GM19372 (cell line): Measurements from ENCODE around the gene CDC23.
"Not testable (repeated sequence)": the region's sequence is repeated elsewhere in the genome, so short reads cannot be mapped to it uniquely, and the experiment has no call there.

Experiments used
- ATAC-seq: cut with Tn5 transposase; IDR thresholded peaks from one replicate; pipeline ENCODE4 v1.9.1; 2021; ENCODE audit warnings: mild to moderate bottlenecking, low read depth, moderate library complexity; ENCODE audit not compliant: unreplicated experiment

Gene CDC23

DNA sequence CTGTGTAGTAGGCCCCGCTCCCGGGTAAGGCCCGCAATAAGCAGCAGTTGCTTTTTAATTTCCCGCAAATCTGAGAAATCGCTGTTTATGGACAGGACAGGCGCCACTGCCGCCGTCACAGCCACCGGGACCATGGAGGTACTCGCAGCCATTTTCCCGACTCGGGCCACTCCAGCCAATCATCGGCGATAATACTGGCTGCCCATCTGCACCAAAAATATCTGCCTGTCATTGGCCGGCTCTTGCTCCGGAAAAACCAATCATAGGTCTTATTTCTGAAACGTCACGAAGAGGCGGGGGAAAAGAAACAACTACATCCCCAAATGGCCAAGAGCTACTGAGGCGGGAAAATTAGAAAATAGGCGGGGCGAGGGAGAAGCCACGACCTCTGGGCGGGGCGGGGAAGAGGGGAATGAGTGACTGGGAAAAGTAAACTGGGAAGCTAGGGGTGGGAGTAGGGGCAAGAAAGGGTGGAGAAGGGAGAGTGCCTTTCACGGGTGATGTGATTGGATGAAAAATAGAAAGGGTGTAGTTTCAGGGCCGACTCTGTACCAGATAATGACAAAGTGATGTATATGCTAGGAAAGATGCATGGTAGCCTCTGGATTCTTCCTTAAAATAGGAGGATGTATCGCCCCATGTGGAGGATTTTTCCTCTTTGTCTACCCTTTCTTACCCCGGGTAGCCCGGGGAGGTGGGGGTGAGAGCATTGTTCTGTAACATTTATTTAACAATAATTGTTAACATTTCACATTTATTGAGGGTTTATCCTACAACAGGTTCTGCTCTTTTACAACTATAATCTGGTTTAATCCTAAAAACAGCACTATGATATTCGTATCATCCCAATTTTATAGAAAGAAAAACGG lies at the start of gene CDC23:
Gene CDC23, minus strand, starts transcription at position 163 of the 869 bp plus-strand sequence. Its CDS starts 11 bp downstream, at position 152.
- ATAC-seq = peak; percentile 99

DNA sequence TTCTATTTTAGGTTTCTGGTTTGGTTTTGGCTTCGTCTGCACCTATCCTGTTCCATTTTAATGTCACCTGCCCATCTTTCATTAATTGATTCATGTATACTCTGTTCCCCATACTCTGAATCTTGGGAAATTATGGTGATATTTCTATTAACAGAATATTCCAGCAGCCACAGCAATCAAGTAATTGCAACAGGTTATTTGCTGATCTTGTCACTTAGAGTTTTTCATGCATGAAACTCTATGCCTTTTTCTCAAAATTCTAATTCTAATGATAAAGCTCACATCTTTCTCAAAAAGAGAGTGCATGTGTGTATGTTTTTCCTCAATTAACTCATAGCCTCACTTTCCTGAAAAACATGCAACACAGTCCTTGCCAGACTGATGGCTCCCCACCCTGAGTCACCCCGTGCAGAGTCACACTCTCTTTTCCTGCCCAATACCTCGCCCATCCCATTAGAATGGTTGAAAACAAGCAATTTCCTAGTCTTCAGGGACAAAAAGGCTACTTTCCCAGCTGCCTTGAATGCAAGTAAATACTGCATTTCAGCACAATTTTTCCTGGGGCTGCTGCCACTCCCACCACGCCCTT lies 45.7 kb upstream of the CDC23 start:
- ATAC-seq = no peak

DNA sequence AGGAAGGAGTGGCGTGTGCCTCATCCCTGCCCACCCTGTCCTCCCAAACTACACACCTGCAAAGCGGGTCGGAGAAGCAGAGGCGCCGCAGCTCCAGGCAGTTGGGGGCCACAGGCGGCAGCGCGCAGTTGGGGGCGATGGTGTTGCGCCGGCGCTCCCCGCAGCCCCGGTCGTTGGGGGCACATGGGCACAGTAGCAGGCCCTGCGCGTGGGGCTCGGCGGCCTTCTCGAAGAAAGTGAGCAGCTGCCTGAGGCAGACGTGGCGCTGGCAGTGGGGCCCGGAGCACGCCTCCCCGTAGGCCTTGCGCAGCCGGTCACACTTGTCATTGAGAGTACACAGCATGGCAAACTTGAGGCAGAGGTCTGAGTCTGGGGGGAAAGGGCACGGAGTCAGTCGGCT lies 44.5 kb upstream of the CDC23 start:
- no peak for ATAC-seq

GRCh38 chr5:138252944-138253343 lies 39.8 kb upstream of the CDC23 start:
- ATAC-seq = no peak

DNA sequence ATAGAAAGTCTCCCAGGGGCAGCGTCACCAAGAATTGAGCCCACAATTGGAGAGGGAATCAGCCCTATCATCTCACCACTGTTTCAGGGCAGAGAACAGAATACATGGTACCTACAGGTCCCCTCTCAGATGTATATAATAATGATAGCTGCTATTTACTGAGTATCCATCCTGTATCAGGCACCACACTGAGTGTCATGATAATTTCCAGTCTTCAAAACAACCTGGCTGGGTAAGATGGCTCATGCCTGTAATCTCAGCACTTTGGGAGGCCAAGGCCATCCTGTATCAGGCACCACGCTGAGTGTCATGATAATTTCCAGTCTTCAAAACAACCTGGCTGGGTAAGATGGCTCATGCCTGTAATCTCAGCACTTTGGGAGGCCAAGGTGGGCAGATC lies 34.7 kb upstream of the CDC23 start:
- ATAC-seq = not testable (repeated sequence)

- no peak for ATAC-seq
Measured at GRCh38 chr5:138246822-138247221, 33.7 kb upstream of the CDC23 start.

DNA sequence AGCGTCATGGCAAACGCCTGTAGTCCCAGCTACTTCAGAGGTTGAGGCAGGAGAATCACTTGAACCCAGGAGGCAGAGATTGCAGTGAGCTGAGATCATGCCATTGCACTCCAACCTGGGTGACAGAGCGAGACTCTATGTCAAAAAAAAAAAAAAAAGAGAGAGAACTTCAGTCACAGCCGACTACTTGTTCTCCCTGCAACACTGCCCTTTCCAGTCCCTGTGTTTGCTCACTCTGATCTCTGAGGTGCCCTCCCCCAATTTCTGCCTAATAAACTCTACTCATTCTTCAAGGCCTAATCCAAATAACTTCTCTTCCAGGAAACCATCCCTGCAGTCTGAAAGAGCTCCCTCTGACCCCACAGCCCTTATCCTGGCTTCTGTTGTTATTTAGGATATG lies 33.2 kb upstream of the CDC23 start:
- no peak for ATAC-seq

DNA sequence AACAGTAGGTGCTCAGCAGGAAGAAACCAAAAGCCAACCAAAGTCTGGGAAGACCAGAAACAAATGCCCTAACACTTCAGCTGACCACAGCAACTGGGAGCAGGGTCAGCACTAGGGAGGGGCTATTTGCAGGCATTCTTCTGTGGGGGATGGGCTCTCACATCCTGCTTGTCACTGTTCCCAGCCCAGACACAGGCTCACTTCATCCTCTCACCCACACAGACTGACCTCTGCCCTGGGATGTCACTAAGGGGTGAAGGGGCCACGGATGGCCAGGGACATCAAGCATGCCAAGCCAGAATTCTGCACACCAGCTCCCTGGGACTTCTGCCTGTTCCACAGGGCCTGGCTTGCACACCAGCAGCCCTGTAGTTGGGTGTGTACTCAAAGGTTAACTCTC lies 32.6 kb upstream of the CDC23 start:
- ATAC-seq = no peak

DNA sequence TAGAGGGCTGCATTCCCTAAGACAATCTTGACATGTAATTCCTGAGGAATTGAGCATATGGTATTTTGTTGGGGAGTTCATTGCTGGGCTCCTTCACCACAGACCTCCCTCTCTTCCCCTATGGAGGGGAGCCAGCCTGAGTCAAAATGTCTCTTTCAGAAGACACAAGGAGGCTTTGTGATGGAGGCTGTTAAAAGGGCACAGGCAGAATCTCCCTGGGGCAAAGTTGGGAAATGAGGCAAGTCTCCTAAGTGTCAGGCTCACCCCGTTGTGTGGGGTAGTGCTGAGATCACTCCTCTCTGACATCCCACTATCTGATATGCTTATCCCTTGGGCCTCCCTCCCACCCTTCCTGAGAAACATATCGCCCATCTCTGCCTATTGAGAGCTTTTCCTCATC lies 30.7 kb upstream of the CDC23 start:
- no peak for ATAC-seq

GRCh38 chr5:138241688-138242571 lies 28.8 kb upstream of the CDC23 start:
- no peak for ATAC-seq

GRCh38 chr5:138240650-138241385 lies 27.7 kb upstream of the CDC23 start:
- ATAC-seq = no peak

DNA sequence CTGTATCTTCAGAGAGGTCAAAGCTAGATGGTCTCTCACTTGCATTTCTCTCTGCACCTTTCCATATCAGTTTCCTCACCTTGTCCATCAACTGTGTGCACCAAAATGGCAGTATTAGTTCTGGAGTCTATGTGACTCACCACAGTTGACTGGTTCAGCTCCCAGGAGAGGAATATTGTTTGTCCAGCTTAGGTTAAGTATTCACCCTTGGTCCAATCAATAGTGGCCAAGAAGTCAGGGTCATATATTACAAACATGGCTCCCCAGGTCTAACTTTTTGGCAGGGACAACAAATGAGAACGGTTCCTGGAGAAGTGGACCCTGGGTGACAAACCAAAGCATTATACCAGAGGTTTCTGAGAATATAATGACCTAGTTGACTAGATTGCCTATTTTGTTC lies 24.9 kb upstream of the CDC23 start:
- ATAC-seq = no peak

DNA sequence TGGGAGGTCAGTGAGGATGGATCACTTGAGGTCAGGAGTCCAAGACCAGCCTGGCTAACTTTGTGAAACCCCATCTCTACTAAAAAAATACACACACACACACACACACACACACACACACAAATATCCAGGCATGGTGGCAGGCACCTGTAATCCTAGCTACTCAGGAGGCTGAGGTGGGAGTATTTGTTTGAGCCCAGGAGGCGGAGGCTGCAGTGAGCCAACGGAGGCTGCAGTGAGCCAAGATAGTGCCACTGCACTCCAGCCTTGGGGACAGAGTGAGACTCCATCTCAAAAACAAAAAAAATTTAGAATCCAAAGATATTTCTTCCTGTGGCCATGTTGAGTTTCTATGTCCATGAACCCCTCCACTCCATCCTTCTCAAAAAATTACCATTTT lies 21.5 kb upstream of the CDC23 start:
- no peak for ATAC-seq

DNA sequence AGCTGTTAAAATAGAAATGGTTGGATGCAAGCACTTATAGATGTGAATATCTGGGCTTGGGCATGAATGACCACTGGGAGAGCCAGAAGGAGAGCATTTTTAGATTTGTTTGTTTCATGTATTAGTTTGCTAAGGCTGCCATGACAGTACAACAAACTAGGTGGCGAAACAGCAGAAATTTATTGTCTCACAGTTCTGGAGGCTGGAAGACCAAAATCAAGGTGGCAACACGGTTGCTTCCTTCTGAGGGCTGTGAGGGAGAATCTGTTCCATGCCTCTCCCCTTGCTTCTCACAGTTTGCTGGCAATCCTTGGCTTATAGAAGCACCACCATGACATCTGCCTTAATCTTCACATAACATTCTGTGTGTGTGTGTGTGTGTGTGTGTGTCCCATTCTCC lies 20.2 kb upstream of the CDC23 start:
- ATAC-seq = no peak

DNA sequence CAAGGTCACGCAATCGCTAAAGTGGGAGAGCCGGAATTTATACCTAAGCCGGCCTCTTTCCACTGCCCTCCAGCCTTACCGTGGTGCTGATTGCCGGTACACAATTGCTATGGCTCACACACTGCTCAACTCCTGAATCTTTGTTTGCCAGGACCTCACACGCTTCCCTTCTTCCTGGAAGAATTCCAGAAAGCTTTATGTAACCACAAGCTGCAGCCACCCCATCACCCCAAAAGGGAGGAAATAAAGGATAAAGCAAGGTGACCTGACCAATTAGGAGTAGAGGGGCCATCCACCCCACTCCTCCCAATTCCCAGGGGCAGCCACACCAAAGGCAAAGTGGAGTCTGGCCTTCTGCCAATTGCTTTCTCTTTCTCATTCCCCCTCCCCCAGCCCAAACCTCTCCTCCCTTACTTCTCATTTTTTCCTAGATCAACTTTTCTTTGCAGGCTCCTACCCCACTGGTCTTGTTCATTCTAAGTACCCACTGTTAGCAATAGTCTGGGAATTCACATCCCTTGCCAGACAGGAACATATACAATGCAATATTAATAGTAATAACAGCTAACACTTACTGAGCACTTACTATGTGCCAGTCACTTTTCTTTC lies 18.0 kb upstream of the CDC23 start:
- ATAC-seq = no peak

- no peak for ATAC-seq
Measured at GRCh38 chr5:138230261-138230660, 17.1 kb upstream of the CDC23 start.

- ATAC-seq = no peak
Measured at GRCh38 chr5:138229387-138229786, 16.3 kb upstream of the CDC23 start.

DNA sequence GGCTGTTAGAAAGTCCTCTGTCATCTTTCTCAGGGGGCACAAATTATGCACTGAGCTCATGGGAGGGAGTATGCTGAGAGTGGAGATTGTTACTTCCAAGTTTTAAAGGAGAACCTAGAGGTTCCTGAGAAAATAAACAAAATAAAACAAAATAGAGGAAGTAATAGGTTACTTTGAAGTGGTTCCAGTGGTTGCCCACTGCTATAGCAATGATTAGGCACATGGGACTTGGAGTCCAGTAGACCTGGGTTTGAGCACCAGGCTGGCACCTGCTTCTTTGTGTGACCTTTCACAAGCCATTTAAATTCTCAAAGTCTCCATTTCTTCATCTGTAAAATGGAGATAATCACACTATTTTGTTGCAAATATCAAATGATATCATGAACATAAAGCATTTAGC lies 13.8 kb upstream of the CDC23 start:
- no peak for ATAC-seq

DNA sequence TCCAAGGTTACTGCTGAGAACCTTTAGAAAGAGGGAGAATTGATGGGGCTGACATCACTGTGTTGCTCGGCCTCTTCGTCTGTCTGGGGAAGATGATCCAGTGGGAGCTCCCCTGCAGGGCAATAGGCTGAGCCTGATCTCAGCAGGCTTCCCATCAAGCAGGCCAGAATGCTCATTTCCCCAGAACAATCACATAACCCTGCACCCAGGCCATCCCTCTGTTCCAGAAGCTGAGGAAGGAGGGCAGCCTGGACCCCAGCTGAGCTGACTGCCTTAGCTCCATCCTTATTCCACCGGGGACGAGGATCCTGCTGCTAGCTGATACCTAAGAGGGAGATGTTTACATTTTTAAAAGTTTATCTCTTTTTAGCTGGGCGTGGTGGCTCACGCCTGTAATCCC lies 11.6 kb upstream of the CDC23 start:
- ATAC-seq = no peak

GRCh38 chr5:138223532-138223931 lies 10.4 kb upstream of the CDC23 start:
- no peak for ATAC-seq
